Measurements from ENCODE around the gene TTC27. TPM values are rescaled to one million over a fixed set of nuclear protein-coding genes. Genes with fewer than 3 reads are reported as not detected.
A peak's percentile ranks its signal among the peaks of the same experiment; 100 is the strongest.

TTC27 gene
- total RNA-seq, 6 donors from 2014 or later, result 9.4 to 24.0 (median 12.3) TPM

- Histone ChIP-seq H3K9me3 (no peaks in the 10 kb centered on the region), H3K36me3 (peaks cover 7 to 85% (median 21%) of the 10 kb centered on the region in 4 donors), H3K4me3 (no peak overlapping the region), H3K4me1 (no peaks in the 10 kb centered on the region), H3K27me3 (no peaks in the 10 kb centered on the region), H3K27ac (no peak overlapping the region)
- WGBS, 2 donors, result 74 to 86% methylated on average over 1 of the region's 1 CpG
- no peak for DNase-seq
- no peak for ATAC-seq (ENCODE audit: low FRiP score in 2 of 2)
- TF ChIP-seq POLR2AphosphoS5 (IDR thresholded peaks at IDR 0.05), result no peak
- TF ChIP-seq CTCF (IDR thresholded peaks at IDR 0.05), result no peak
- no peak for TF ChIP-seq EP300 (IDR thresholded peaks at IDR 0.05)
- TF ChIP-seq POLR2A (IDR thresholded peaks at IDR 0.05), result no peak
These were observed 16.1 kb upstream of the TTC27 start for GRCh38 chr2:32611771-32612170.

- Histone ChIP-seq H3K36me3 (peaks cover 7 to 84% (median 23%) of the 10 kb centered on the region in 4 donors), H3K27me3 (no peaks in the 10 kb centered on the region)
- ATAC-seq (ENCODE audit: low FRiP score in 2 of 2), result no peak
These were observed 13.8 kb upstream of the TTC27 start for GRCh38 chr2:32614084-32614483.

GRCh38 chr2:32617599-32618189 lies 10.2 kb upstream of the TTC27 start:
- Histone ChIP-seq H3K4me1 (peaks cover 3 to 7% (median 5%) of the 10 kb centered on the region in 4 donors), H3K36me3 (peaks cover 7 to 70% (median 18%) of the 10 kb centered on the region in 4 donors), H3K9me3 (no peaks in the 10 kb centered on the region), H3K4me3 (no peak overlapping the region), H3K27me3 (no peaks in the 10 kb centered on the region), H3K27ac (peak overlapping the region in 1 of 4 donors; percentile 14)
- ATAC-seq (ENCODE audit: low FRiP score in 2 of 2) (no peak), DNase-seq (no peak)
- TF ChIP-seq POLR2A (IDR thresholded peaks at IDR 0.05) (no peak), POLR2AphosphoS5 (IDR thresholded peaks at IDR 0.05) (no peak)
- 53 to 68% methylated on average over 5 of the region's 5 CpGs for WGBS, 2 donors

More at GRCh38 chr2:32614084-32614483, 13.8 kb upstream of the TTC27 start:
- no peaks in the 10 kb centered on the region for H3K9me3 ChIP-seq
- 81 to 88% methylated on average over 1 of the region's 1 CpG for WGBS, 2 donors
- H3K4me3 ChIP-seq, result no peak overlapping the region
- DNase-seq, result no peak
- H3K4me1 ChIP-seq, result peaks cover 0 to 7% (median 2%) of the 10 kb centered on the region in 4 donors
- TF ChIP-seq POLR2A (IDR thresholded peaks at IDR 0.05) (no peak), POLR2AphosphoS5 (IDR thresholded peaks at IDR 0.05) (no peak), EP300 (IDR thresholded peaks at IDR 0.05) (no peak), CTCF (IDR thresholded peaks at IDR 0.05) (no peak)
- H3K27ac ChIP-seq, result no peak overlapping the region

- no peak overlapping the region for H3K27ac ChIP-seq
- TF ChIP-seq POLR2A (IDR thresholded peaks at IDR 0.05) (no peak), POLR2AphosphoS5 (IDR thresholded peaks at IDR 0.05) (no peak), CTCF (IDR thresholded peaks at IDR 0.05) (no peak), EP300 (IDR thresholded peaks at IDR 0.05) (no peak)
- ATAC-seq (ENCODE audit: low FRiP score in 2 of 2) (no peak), DNase-seq (no peak)
- H3K36me3 ChIP-seq, result peaks cover 0 to 26% (median 4%) of the 10 kb centered on the region in 4 donors
- WGBS, 2 donors, result 41 to 60% methylated on average over 2 of the region's 2 CpGs
- no peak overlapping the region for H3K4me3 ChIP-seq
- no peaks in the 10 kb centered on the region for H3K27me3 ChIP-seq
- H3K9me3 ChIP-seq, result no peaks in the 10 kb centered on the region
- H3K4me1 ChIP-seq, result peaks cover 8 to 12% (median 11%) of the 10 kb centered on the region in 4 donors
These were observed 5.1 kb upstream of the TTC27 start for GRCh38 chr2:32622570-32623310.

GRCh38 chr2:32623311-32623706 lies 4.5 kb upstream of the TTC27 start:
- Histone ChIP-seq H3K27ac (no peak overlapping the region), H3K4me1 (peaks cover 9 to 11% (median 10%) of the 10 kb centered on the region in 4 donors), H3K4me3 (no peak overlapping the region), H3K27me3 (no peaks in the 10 kb centered on the region), H3K36me3 (peaks cover 0 to 21% (median 3%) of the 10 kb centered on the region in 4 donors), H3K9me3 (no peaks in the 10 kb centered on the region)
- TF ChIP-seq EP300 (IDR thresholded peaks at IDR 0.05), result no peak
- no peak for TF ChIP-seq POLR2AphosphoS5 (IDR thresholded peaks at IDR 0.05)
- TF ChIP-seq POLR2A (IDR thresholded peaks at IDR 0.05), result no peak
- TF ChIP-seq CTCF (IDR thresholded peaks at IDR 0.05), result no peak
- no peak for ATAC-seq (ENCODE audit: low FRiP score in 2 of 2)
- WGBS, 2 donors, result 86 to 92% methylated on average over 6 of the region's 6 CpGs
- DNase-seq, result no peak
